Spleen (tissue), 11 donors: ENCODE results near the gene PRND. TPM values are rescaled to one million over a fixed set of nuclear protein-coding genes. Genes with fewer than 3 reads are reported as not detected.
"Not testable (repeated sequence)": the region's sequence is repeated elsewhere in the genome, so short reads cannot be mapped to it uniquely, and the experiment has no call there.

Experiments
- DNase-seq: peaks from one replicate; pipeline ENCODE4 v3.0.0-alpha.2; 2020
- H3K27ac ChIP-seq, 8 donors: fragments of 200-600 bp; sonication (generic) in 7 of 8; 1 replicate in 4 of 8; 2 replicates in 4 of 8; pipeline versions ENCODE4 v1.5.0 to v1.8.0; 2016 to 2021; ENCODE audit warnings: inconsistent platforms in 4 of 8, mild to moderate bottlenecking in 4 of 8, moderate library complexity in 1 of 8
- H3K27me3 ChIP-seq, 7 donors: fragments of 200-600 bp; sonication (generic) in 6 of 7; replicated peaks in 1 of 7; 1 replicate in 4 of 7; 2 replicates in 3 of 7; pipeline versions ENCODE4 v1.5.0 to v1.8.0; 2016 to 2021; ENCODE audit warnings: inconsistent platforms in 3 of 7, mild to moderate bottlenecking in 1 of 7
- H3K36me3 ChIP-seq, 6 donors: fragments of 200-600 bp; sonication (generic) in 5 of 6; 1 replicate in 4 of 6; 2 replicates in 2 of 6; pipeline versions ENCODE4 v1.5.0 to v1.8.0; 2016 to 2021; ENCODE audit warnings: inconsistent platforms in 2 of 6
- H3K4me1 ChIP-seq, 6 donors: fragments of 200-600 bp; sonication (generic) in 5 of 6; 1 replicate in 3 of 6; 2 replicates in 3 of 6; pipeline versions ENCODE4 v1.5.0 to v1.8.0; 2016 to 2021; ENCODE audit warnings: inconsistent platforms in 3 of 6
- H3K4me3 ChIP-seq, 8 donors: fragments of 200-600 bp; sonication (generic) in 7 of 8; 1 replicate in 4 of 8; 2 replicates in 4 of 8; pipeline versions ENCODE4 v1.5.0 to v1.8.0; 2016 to 2021; ENCODE audit warnings: inconsistent platforms in 4 of 8, mild to moderate bottlenecking in 4 of 8, moderate library complexity in 2 of 8
- H3K9me3 ChIP-seq, 8 donors: fragments of 200-600 bp; sonication (generic) in 7 of 8; 1 replicate in 4 of 8; 2 replicates in 4 of 8; pipeline versions ENCODE4 v1.5.0 to v1.8.0; 2016 to 2021; ENCODE audit warnings: inconsistent platforms in 4 of 8
- CTCF ChIP-seq, 11 experiments: fragments of 200-600 bp in 7 of 11; fragments of 450-650 bp in 4 of 11; sonication (generic) in 4 of 11; IDR thresholded peaks in 8 of 11; conservative IDR thresholded peaks in 3 of 11; 1 replicate in 7 of 11; 2 replicates in 4 of 11; pipeline versions ENCODE4 v1.4.0 to v1.8.0; 2016 to 2021; ENCODE audit warnings: antibody characterized with exemption in 11 of 11, inconsistent platforms in 4 of 11, mild to moderate bottlenecking in 1 of 11
- POLR2A ChIP-seq, 3 donors: fragments of 450-650 bp; IDR thresholded peaks; one replicate each; pipeline ENCODE4 v1.5.1; 2017; ENCODE audit warnings: antibody characterized with exemption in 3 of 3, mild to moderate bottlenecking in 1 of 3
- POLR2AphosphoS5 ChIP-seq, 3 donors: sonication (generic); formaldehyde crosslinking; IDR thresholded peaks; one replicate each; pipeline ENCODE4 v1.5.1; 2017; ENCODE audit warnings: antibody characterized with exemption in 3 of 3
- WGBS, 5 donors: extraction: QIAGEN DNeasy Blood & Tissue Kit in 3 of 5; methylation state at CpG; one replicate each; pipeline versions ENCODE4 v1.1.5 to v1.1.7; 2013 to 2018; 5-methylcytosine and 5-hydroxymethylcytosine counted together
- intact Hi-C: fragments of 100-400 bp; cut with DNase I; formaldehyde crosslinking; loops from one replicate; pipeline ENCODE4 v1.15.0; 2023; ENCODE audit warnings: low total_unique reads
- polyA plus RNA-seq, 3 donors: library from polyadenylated mRNA; stranded (reverse); fragments of 200-250 nt; gene quantifications; one replicate each; pipeline ENCODE4 v1.2.1, GENCODE V29; 2013
- total RNA-seq, 7 donors: library from RNA; depleted of rRNA in 3 of 7; stranded (reverse); fragments of >200 nt in 3 of 7; fragmentation: NEBNext Ultra II Directional in 4 of 7; extraction: Animal tissue kit (Norgen Biotek cat#: 25700) in 4 of 7; gene quantifications; one replicate each; pipeline versions ENCODE4 v1.1.0 to v1.2.1, GENCODE V29; 2016 to 2021
- donor health status: healthy with polysubstance abuse.
- donor health status: DM: no; HTN: no; CAD: no; lungs with moderate emphysema.
- donor health status: DM: no; HTN: no; CAD: no.
- donor health status: Bipolar disorder and iron deficiency.
- donor health status: healthy.
- donor health status: DM: no; HTN: no; CAD: no.
- donor health status: DM: yes; HTN: yes; CAD: no.

PRND gene
- total and polyA plus RNA-seq, 10 donors: 0.03 TPM; not detected in 9

- Histone ChIP-seq H3K4me1 (no peaks in the 10 kb centered on the region), H3K9me3 (no peaks in the 10 kb centered on the region), H3K27me3 (no peaks in the 10 kb centered on the region), H3K4me3 (no peak overlapping the region), H3K27ac (no peak overlapping the region), H3K36me3 (peaks cover 0 to 52% (median 19%) of the 10 kb centered on the region in 6 donors)
- intact Hi-C loops: no loop called here
- TF ChIP-seq CTCF (IDR thresholded peaks at IDR 0.05 in 8 of 11, conservative IDR thresholded peaks at IDR 0.05 in 3 of 11) (no peak), POLR2AphosphoS5 (IDR thresholded peaks at IDR 0.05) (no peak), POLR2A (IDR thresholded peaks at IDR 0.05) (no peak)
- no peak for DNase-seq
- 93 to 98% (median 97%) methylated on average over 5 to 9 of the region's 9 CpGs for WGBS, 5 donors
Measured at GRCh38 chr20:4699216-4699615, 22.5 kb upstream of the PRND start.

- TF ChIP-seq POLR2A (IDR thresholded peaks at IDR 0.05): no peak
- TF ChIP-seq POLR2AphosphoS5 (IDR thresholded peaks at IDR 0.05): no peak
- TF ChIP-seq CTCF (IDR thresholded peaks at IDR 0.05 in 8 of 11, conservative IDR thresholded peaks at IDR 0.05 in 3 of 11): no peak
- Histone ChIP-seq H3K4me1 (no peaks in the 10 kb centered on the region), H3K27me3 (no peaks in the 10 kb centered on the region), H3K9me3 (no peaks in the 10 kb centered on the region), H3K36me3 (peaks cover 0 to 52% (median 19%) of the 10 kb centered on the region in 6 donors), H3K27ac (no peak overlapping the region), H3K4me3 (no peak overlapping the region)
- no peak for DNase-seq
- WGBS, 5 donors: 92 to 98% (median 97%) methylated on average over 3 of the region's 3 CpGs
- intact Hi-C loops: no loop called here
Measured at GRCh38 chr20:4699957-4700356, 21.8 kb upstream of the PRND start.

- Histone ChIP-seq H3K9me3 (no peaks in the 10 kb centered on the region), H3K36me3 (peaks cover 0 to 37% (median 19%) of the 10 kb centered on the region in 6 donors), H3K4me3 (no peak overlapping the region), H3K4me1 (no peaks in the 10 kb centered on the region), H3K27ac (no peak overlapping the region), H3K27me3 (no peaks in the 10 kb centered on the region)
- intact Hi-C loops: no loop called here
- 74 to 81% (median 77%) methylated on average over 7 of the region's 7 CpGs for WGBS, 5 donors
- TF ChIP-seq POLR2A (IDR thresholded peaks at IDR 0.05) (no peak), CTCF (IDR thresholded peaks at IDR 0.05 in 8 of 11, conservative IDR thresholded peaks at IDR 0.05 in 3 of 11) (no peak), POLR2AphosphoS5 (IDR thresholded peaks at IDR 0.05) (no peak)
- no peak for DNase-seq
Measured at GRCh38 chr20:4702562-4703280, 19.0 kb upstream of the PRND start.

DNA sequence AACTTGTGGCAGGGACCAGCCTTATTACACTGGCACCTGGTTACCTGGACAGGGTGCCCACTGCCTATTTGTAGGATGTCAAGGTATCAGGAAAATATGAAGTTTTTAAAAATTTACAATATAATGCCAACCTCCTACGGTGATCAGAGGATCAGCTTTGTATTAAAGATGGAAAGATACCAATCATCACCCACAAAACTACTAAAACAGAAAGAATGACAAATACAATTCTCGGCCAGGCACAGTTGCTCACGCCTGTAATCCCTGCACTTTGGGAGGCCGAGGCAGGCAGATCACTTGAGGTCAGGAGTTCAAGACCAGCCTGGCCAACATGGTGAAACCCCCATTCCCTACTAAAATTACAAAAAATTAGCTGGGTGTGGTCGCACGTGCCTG, 18.4 kb upstream of the PRND start:
- Histone ChIP-seq H3K4me3 (no peak overlapping the region), H3K9me3 (no peaks in the 10 kb centered on the region), H3K27me3 (no peaks in the 10 kb centered on the region), H3K4me1 (no peaks in the 10 kb centered on the region), H3K27ac (no peak overlapping the region), H3K36me3 (peaks cover 0 to 34% (median 19%) of the 10 kb centered on the region in 6 donors)
- no peak for DNase-seq
- WGBS, 5 donors: 79 to 88% (median 85%) methylated on average over 6 of the region's 6 CpGs
- TF ChIP-seq POLR2A (IDR thresholded peaks at IDR 0.05): no peak
- TF ChIP-seq CTCF (IDR thresholded peaks at IDR 0.05 in 8 of 11, conservative IDR thresholded peaks at IDR 0.05 in 3 of 11): no peak
- no peak for TF ChIP-seq POLR2AphosphoS5 (IDR thresholded peaks at IDR 0.05)
- intact Hi-C loops: no loop called here

- 85 to 97% (median 95%) methylated on average over 12 of the region's 12 CpGs for WGBS, 5 donors
- H3K27ac ChIP-seq, H3K9me3 ChIP-seq, H3K27me3 ChIP-seq, H3K4me1 ChIP-seq, intact Hi-C loops, H3K36me3 ChIP-seq, H3K4me3 ChIP-seq, DNase-seq: not testable (repeated sequence)
Measured at GRCh38 chr20:4706941-4707340, 14.8 kb upstream of the PRND start.
